Body of pancreas (tissue), 4 donors: ENCODE measurements around the gene FAM180A.

Experiments used
- CTCF ChIP-seq, 7 experiments: fragments of 450-650 bp in 4 of 7; fragments of 200-600 bp in 3 of 7; sonication (generic) in 3 of 7; IDR thresholded peaks; one replicate each; pipeline ENCODE4 v1.5.1; 2016 to 2019; ENCODE audit warnings: antibody characterized with exemption in 7 of 7
- POLR2A ChIP-seq, 3 donors: fragments of 450-650 bp; IDR thresholded peaks; one replicate each; pipeline ENCODE4 v1.6.1; 2016; ENCODE audit warnings: antibody characterized with exemption in 3 of 3, mild to moderate bottlenecking in 2 of 3

- no peak for TF ChIP-seq CTCF (IDR thresholded peaks at IDR 0.05)
- no peak for TF ChIP-seq POLR2A (IDR thresholded peaks at IDR 0.05)
Observed at GRCh38 chr7:135687466-135687865, 61.1 kb downstream of the FAM180A start.
